ENCODE data around the gene POR.

The POR gene

GRCh38 chr7:75994388-75995051, 79.6 kb downstream of the POR start, which contains the start of gene TMEM120A:
Gene TMEM120A (minus strand): TSS chr7:75994595. CDS start chr7:75994570, 25 bp downstream.
- Histone ChIP-seq H3K36me3 (ENCODE audit: low read depth) (peaks cover 10% of the 10 kb centered on the region; the same call in 1 of the 2 replicates), H3K4me1 (ENCODE audit: insufficient read depth, poor library complexity, severe bottlenecking) (no peaks in the 10 kb centered on the region), H3K27me3 (ENCODE audit: insufficient read depth, poor library complexity, severe bottlenecking) (no peaks in the 10 kb centered on the region), H3K9me3 (ENCODE audit: severe bottlenecking) (no peaks in the 10 kb centered on the region), H3K27ac (ENCODE audit: poor library complexity, severe bottlenecking) (peak within 1 kb of the TSS; percentile 20), H3K4me3 (ENCODE audit: severe bottlenecking) (peak within 1 kb of the TSS; percentile 65)
- ATAC-seq (ENCODE audit: low read depth) (peak; percentile 93), DNase-seq (ENCODE audit: low spot score) (peak; percentile 95)
- peak; percentile 11 for TF ChIP-seq CTCF (IDR thresholded peaks at IDR 0.05; ENCODE audit: poor library complexity, severe bottlenecking)

- peak; percentile 32 for DNase-seq (ENCODE audit: low spot score)
- peak overlapping the region; percentile 65 for H3K4me3 ChIP-seq (ENCODE audit: severe bottlenecking)
- TF ChIP-seq CTCF (IDR thresholded peaks at IDR 0.05; ENCODE audit: poor library complexity, severe bottlenecking) = no peak
- H3K27me3 ChIP-seq (ENCODE audit: insufficient read depth, poor library complexity, severe bottlenecking) = no peaks in the 10 kb centered on the region
- no peaks in the 10 kb centered on the region for H3K9me3 ChIP-seq (ENCODE audit: severe bottlenecking)
- H3K4me1 ChIP-seq (ENCODE audit: insufficient read depth, poor library complexity, severe bottlenecking) = no peaks in the 10 kb centered on the region
- ATAC-seq (ENCODE audit: low read depth) = no peak
- peaks cover 10% of the 10 kb centered on the region; the same call in 1 of the 2 replicates for H3K36me3 ChIP-seq (ENCODE audit: low read depth)
- H3K27ac ChIP-seq (ENCODE audit: poor library complexity, severe bottlenecking) = no peak overlapping the region
Observed at GRCh38 chr7:75995052-75995471, 80.1 kb downstream of the POR start.

GRCh38 chr7:75995996-75996395, 81.0 kb downstream of the POR start:
- no peak for TF ChIP-seq CTCF (IDR thresholded peaks at IDR 0.05; ENCODE audit: poor library complexity, severe bottlenecking)
- H3K4me3 ChIP-seq (ENCODE audit: severe bottlenecking) = no peak overlapping the region
- H3K9me3 ChIP-seq (ENCODE audit: severe bottlenecking) = no peaks in the 10 kb centered on the region
- no peak for ATAC-seq (ENCODE audit: low read depth)
- H3K36me3 ChIP-seq (ENCODE audit: low read depth) = peaks cover 10% of the 10 kb centered on the region; the same call in 1 of the 2 replicates
- H3K27ac ChIP-seq (ENCODE audit: poor library complexity, severe bottlenecking) = no peak overlapping the region
- DNase-seq (ENCODE audit: low spot score) = peak; percentile 38
- no peaks in the 10 kb centered on the region for H3K4me1 ChIP-seq (ENCODE audit: insufficient read depth, poor library complexity, severe bottlenecking)
- no peaks in the 10 kb centered on the region for H3K27me3 ChIP-seq (ENCODE audit: insufficient read depth, poor library complexity, severe bottlenecking)

- peak; percentile 11 for DNase-seq (ENCODE audit: low spot score)
Observed at GRCh38 chr7:75996476-75996875, 81.5 kb downstream of the POR start.

More at GRCh38 chr7:75996476-75996875, 81.5 kb downstream of the POR start:
- no peak for TF ChIP-seq CTCF (IDR thresholded peaks at IDR 0.05; ENCODE audit: poor library complexity, severe bottlenecking)
- Histone ChIP-seq H3K27me3 (ENCODE audit: insufficient read depth, poor library complexity, severe bottlenecking) (no peaks in the 10 kb centered on the region), H3K36me3 (ENCODE audit: low read depth) (peaks cover 10% of the 10 kb centered on the region; the same call in 1 of the 2 replicates), H3K4me3 (ENCODE audit: severe bottlenecking) (no peak overlapping the region), H3K4me1 (ENCODE audit: insufficient read depth, poor library complexity, severe bottlenecking) (no peaks in the 10 kb centered on the region), H3K9me3 (ENCODE audit: severe bottlenecking) (no peaks in the 10 kb centered on the region), H3K27ac (ENCODE audit: poor library complexity, severe bottlenecking) (no peak overlapping the region)
- no peak for ATAC-seq (ENCODE audit: low read depth)

Data from RWPE2 (cell line).